ENCODE measurements around the gene PLPP7.

- peak; percentile 97 for TF ChIP-seq CTCF (conservative IDR thresholded peaks at IDR 0.05)
- no peak for TF ChIP-seq ZFX (IDR thresholded peaks at IDR 0.05)
These were observed 60.5 kb downstream of the PLPP7 start for GRCh38 chr9:131349881-131350563.

Data from C4-2B (cell line).